H9 (cell line): ENCODE data around the gene CYP2D6. TPM values are rescaled to one million over a fixed set of nuclear protein-coding genes. Genes with fewer than 3 reads are reported as not detected.

Source experiments
- DNase-seq: peaks from one replicate; pipeline ENCODE4 v3.0.0-alpha.2; 2017
- H2AFZ ChIP-seq: one replicate; pipeline ENCODE4 v1.6.1; 2013; ENCODE audit warnings: mild to moderate bottlenecking, low read length, control low read depth, moderate library complexity
- H2AK5ac ChIP-seq: 2 replicates; pipeline ENCODE4 v1.6.1; 2013; ENCODE audit warnings: low read length, control low read depth, mixed read lengths; ENCODE audit not compliant: insufficient read length
- H2BK120ac ChIP-seq: one replicate; pipeline ENCODE4 v1.6.1; 2013; ENCODE audit warnings: low read depth, mild to moderate bottlenecking, low read length, control low read depth, inconsistent platforms; ENCODE audit not compliant: poor library complexity, severe bottlenecking
- H2BK12ac ChIP-seq: 2 replicates; pipeline ENCODE4 v1.6.1; 2013; ENCODE audit warnings: low read length, control low read depth, mixed read lengths, low read depth; ENCODE audit not compliant: insufficient read length
- H2BK15ac ChIP-seq: 2 replicates; pipeline ENCODE4 v1.6.1; 2013; ENCODE audit warnings: low read depth, low read length, control low read depth
- H2BK20ac ChIP-seq: one replicate; pipeline ENCODE4 v1.6.1; 2013; ENCODE audit warnings: low read depth, mild to moderate bottlenecking, low read length, control low read depth, inconsistent platforms; ENCODE audit not compliant: poor library complexity, severe bottlenecking
- H2BK5ac ChIP-seq: 2 replicates; pipeline ENCODE4 v1.6.1; 2013; ENCODE audit warnings: low read length, control low read depth, mixed read lengths; ENCODE audit not compliant: insufficient read length
- H3K14ac ChIP-seq: 2 replicates; pipeline ENCODE4 v1.6.1; 2013; ENCODE audit warnings: low read length, control low read depth; ENCODE audit not compliant: insufficient read depth
- H3K18ac ChIP-seq: 2 replicates; pipeline ENCODE4 v1.6.1; 2013; ENCODE audit warnings: low read depth, mild to moderate bottlenecking, mixed read lengths, low read length, control low read depth; ENCODE audit not compliant: insufficient read length
- H3K23ac ChIP-seq: 2 replicates; pipeline ENCODE4 v1.6.1; 2013; ENCODE audit warnings: low read length, control low read depth, mixed read lengths, low read depth; ENCODE audit not compliant: insufficient read length
- H3K23me2 ChIP-seq: 2 replicates; pipeline ENCODE4 v1.6.1; 2013; ENCODE audit warnings: low read depth, mild to moderate bottlenecking, mixed read lengths, low read length, control low read depth; ENCODE audit not compliant: insufficient read length, poor library complexity, severe bottlenecking
- H3K27ac ChIP-seq: 2 replicates; pipeline ENCODE4 v1.5.1; 2013; ENCODE audit warnings: low read length, control low read depth, mixed read lengths, low read depth; ENCODE audit not compliant: insufficient read length
- H3K27me3 ChIP-seq: 2 replicates; pipeline ENCODE4 v1.6.1; 2013; ENCODE audit warnings: low read length, control low read depth, inconsistent platforms; ENCODE audit not compliant: insufficient read depth
- H3K4ac ChIP-seq: 2 replicates; pipeline ENCODE4 v1.6.1; 2013; ENCODE audit warnings: low read depth, mild to moderate bottlenecking, control low read depth, inconsistent platforms, low read length, moderate library complexity
- H3K4me1 ChIP-seq: 2 replicates; pipeline ENCODE4 v1.6.1; 2013; ENCODE audit warnings: low read length, control low read depth, inconsistent platforms; ENCODE audit not compliant: insufficient read depth
- H3K4me2 ChIP-seq: 2 replicates; pipeline ENCODE4 v1.6.1; 2013; ENCODE audit warnings: low read length, control low read depth, mixed read lengths; ENCODE audit not compliant: insufficient read length, insufficient read depth
- H3K56ac ChIP-seq: 2 replicates; pipeline ENCODE4 v1.6.1; 2013; ENCODE audit warnings: low read depth, mild to moderate bottlenecking, mixed read lengths, low read length, control low read depth; ENCODE audit not compliant: insufficient read length
- H3K79me1 ChIP-seq: 2 replicates; pipeline ENCODE4 v1.6.1; 2013; ENCODE audit warnings: low read depth, mild to moderate bottlenecking, moderate library complexity, low read length, control low read depth, inconsistent platforms; ENCODE audit not compliant: insufficient read depth, poor library complexity, severe bottlenecking
- H3K79me2 ChIP-seq: 2 replicates; pipeline ENCODE4 v1.6.1; 2013; ENCODE audit warnings: low read length, control low read depth, inconsistent platforms; ENCODE audit not compliant: insufficient read depth
- H3K9ac ChIP-seq: 2 replicates; pipeline ENCODE4 v1.6.1; 2013; ENCODE audit warnings: low read length, control low read depth, mixed read lengths; ENCODE audit not compliant: insufficient read length; ENCODE audit errors: extremely low read depth
- H3K9me3 ChIP-seq: one replicate; pipeline ENCODE4 v1.6.1; 2013; ENCODE audit warnings: low read depth, low read length, inconsistent platforms; ENCODE audit not compliant: control insufficient read depth
- H3T11ph ChIP-seq: one replicate; pipeline ENCODE4 v1.6.1; 2013; ENCODE audit warnings: mild to moderate bottlenecking, low read length, control low read depth, inconsistent platforms
- H4K20me1 ChIP-seq: one replicate; pipeline ENCODE4 v1.6.1; 2013; ENCODE audit not compliant: control insufficient read depth, insufficient read length, insufficient read depth
- H4K5ac ChIP-seq: 2 replicates; pipeline ENCODE4 v1.6.1; 2013; ENCODE audit warnings: low read depth, mild to moderate bottlenecking, mixed read lengths, low read length, control low read depth; ENCODE audit not compliant: insufficient read length
- H4K8ac ChIP-seq: replicated peaks from 2 replicates; pipeline ENCODE4 v1.6.1; 2013; ENCODE audit warnings: low read length, control low read depth, mixed read lengths, low read depth; ENCODE audit not compliant: insufficient read length
- H4K91ac ChIP-seq: 2 replicates; pipeline ENCODE4 v1.6.1; 2013; ENCODE audit warnings: low read depth, mild to moderate bottlenecking, moderate library complexity, mixed read lengths, low read length, control low read depth; ENCODE audit not compliant: insufficient read length
- H3K27ac Mint-ChIP-seq, 3 experiments: 2 replicates in 2 of 3; 3 replicates in 1 of 3; pipeline ENCODE4 v1.8.0; 2020 to 2021; ENCODE audit warnings: mixed read lengths in 3 of 3, mild to moderate bottlenecking in 1 of 3, moderate library complexity in 1 of 3
- H3K27me3 Mint-ChIP-seq: 2 replicates; pipeline ENCODE4 v1.8.0; 2021; ENCODE audit warnings: low read depth, mild to moderate bottlenecking, moderate library complexity, mixed read lengths
- H3K36me3 Mint-ChIP-seq, 3 experiments: 2 replicates in 2 of 3; 3 replicates in 1 of 3; pipeline ENCODE4 v1.8.0; 2020 to 2021; ENCODE audit warnings: low read depth in 3 of 3, mixed read lengths in 3 of 3; ENCODE audit not compliant: insufficient read depth in 1 of 3
- H3K4me1 Mint-ChIP-seq, 2 experiments: 2 replicates each; pipeline ENCODE4 v1.8.0; 2020; ENCODE audit warnings: mixed read lengths in 2 of 2
- H3K4me3 Mint-ChIP-seq, 2 experiments: 2 replicates in 1 of 2; 3 replicates in 1 of 2; pipeline ENCODE4 v1.8.0; 2020 to 2021; ENCODE audit warnings: mild to moderate bottlenecking in 2 of 2, mixed read lengths in 2 of 2, moderate library complexity in 1 of 2
- H3K9me3 Mint-ChIP-seq, 2 experiments: 2 replicates in 1 of 2; 3 replicates in 1 of 2; pipeline ENCODE4 v1.8.0; 2020; ENCODE audit warnings: mild to moderate bottlenecking in 2 of 2, mixed read lengths in 2 of 2, moderate library complexity in 1 of 2
- WGBS: extraction: QIAGEN DNeasy Blood & Tissue Kit; methylation state at CpG from one replicate; pipeline ENCODE4 v1.1.7; 2013; ENCODE audit warnings: missing lambda C conversion rate, low lambda C conversion rate, mixed read lengths; ENCODE audit not compliant: insufficient read length; ENCODE audit errors: extremely low coverage; 5-methylcytosine and 5-hydroxymethylcytosine counted together
- total RNA-seq: library from RNA; stranded (reverse); gene quantifications from 2 replicates; pipeline ENCODE4 v1.2.1, GENCODE V29; 2021
- TF ChIP-seq, protein P1 (sequence below): fragments of 200-600 bp; sonication (generic); conservative IDR thresholded peaks from 3 replicates; pipeline ENCODE4 v1.8.0; 2021; ENCODE audit warnings: antibody characterized with exemption, mild to moderate bottlenecking

CYP2D6 gene
- total RNA-seq, 1 experiment from 2014 or later = 2.3 TPM

DNA sequence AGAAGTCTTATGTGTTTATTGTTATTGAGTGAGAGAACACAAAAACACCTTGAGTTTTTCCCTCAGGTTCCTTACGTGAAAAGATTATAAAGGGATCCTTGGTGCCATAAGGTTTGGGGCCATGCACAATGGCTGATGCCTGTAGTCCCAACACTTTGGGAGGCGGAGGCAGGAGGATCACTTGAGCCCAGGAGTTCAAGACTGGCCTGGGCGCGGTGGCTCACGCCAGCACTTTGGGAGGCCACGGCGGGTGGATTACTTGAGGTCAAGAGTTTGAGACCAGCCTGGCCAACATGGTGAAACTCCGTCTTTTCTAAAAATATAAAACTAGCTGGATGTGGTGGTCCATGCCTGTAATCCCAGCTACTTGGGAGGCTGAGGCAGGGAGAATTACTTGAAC is 45.7 kb downstream of the CYP2D6 start:
- no peak overlapping the region for H3K4me2 ChIP-seq
- H2AFZ ChIP-seq = no peak overlapping the region
- no peak overlapping the region for H3K56ac ChIP-seq
- no peak overlapping the region for H3K23ac ChIP-seq
- Mint-ChIP-seq H3K27me3 (no peaks in the 10 kb centered on the region), H3K27ac (no peak overlapping the region), H3K4me1 (peaks cover 6 to 13% of the 10 kb centered on the region in 2 experiments), H3K9me3 (peaks cover 6 to 8% of the 10 kb centered on the region in 2 experiments; a peak in 4 of 5 replicates), H3K4me3 (no peak overlapping the region), H3K36me3 (peaks cover 40 to 61% (median 55%) of the 10 kb centered on the region in 3 experiments)
- H3K14ac ChIP-seq = no peak overlapping the region
- no peak overlapping the region for H2BK15ac ChIP-seq
- H3K23me2 ChIP-seq = peaks cover 6% of the 10 kb centered on the region
- no peak for DNase-seq
- H3K79me1 ChIP-seq = peaks cover 3% of the 10 kb centered on the region
- H2AK5ac ChIP-seq = no peak overlapping the region
- H2BK5ac ChIP-seq = no peak overlapping the region
- H3K4ac ChIP-seq = no peak overlapping the region
- no peak overlapping the region for H4K5ac ChIP-seq
- H4K91ac ChIP-seq = no peak overlapping the region
- no peaks in the 10 kb centered on the region for H3K4me1 ChIP-seq
- no peak overlapping the region for H3K27ac ChIP-seq
- TF ChIP-seq, protein P1, sequence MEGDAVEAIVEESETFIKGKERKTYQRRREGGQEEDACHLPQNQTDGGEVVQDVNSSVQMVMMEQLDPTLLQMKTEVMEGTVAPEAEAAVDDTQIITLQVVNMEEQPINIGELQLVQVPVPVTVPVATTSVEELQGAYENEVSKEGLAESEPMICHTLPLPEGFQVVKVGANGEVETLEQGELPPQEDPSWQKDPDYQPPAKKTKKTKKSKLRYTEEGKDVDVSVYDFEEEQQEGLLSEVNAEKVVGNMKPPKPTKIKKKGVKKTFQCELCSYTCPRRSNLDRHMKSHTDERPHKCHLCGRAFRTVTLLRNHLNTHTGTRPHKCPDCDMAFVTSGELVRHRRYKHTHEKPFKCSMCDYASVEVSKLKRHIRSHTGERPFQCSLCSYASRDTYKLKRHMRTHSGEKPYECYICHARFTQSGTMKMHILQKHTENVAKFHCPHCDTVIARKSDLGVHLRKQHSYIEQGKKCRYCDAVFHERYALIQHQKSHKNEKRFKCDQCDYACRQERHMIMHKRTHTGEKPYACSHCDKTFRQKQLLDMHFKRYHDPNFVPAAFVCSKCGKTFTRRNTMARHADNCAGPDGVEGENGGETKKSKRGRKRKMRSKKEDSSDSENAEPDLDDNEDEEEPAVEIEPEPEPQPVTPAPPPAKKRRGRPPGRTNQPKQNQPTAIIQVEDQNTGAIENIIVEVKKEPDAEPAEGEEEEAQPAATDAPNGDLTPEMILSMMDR = no peak
- H3T11ph ChIP-seq = no peak overlapping the region
- H2BK20ac ChIP-seq = no peak overlapping the region
- H3K18ac ChIP-seq = no peak overlapping the region
- no peak overlapping the region for H2BK12ac ChIP-seq
- no CpG with 5 or more reads among the region's 8 CpGs for WGBS
- H2BK120ac ChIP-seq = no peak overlapping the region
- H3K9ac ChIP-seq = no peak overlapping the region
- no peaks in the 10 kb centered on the region; the same call in 1 of the 2 replicates for H3K79me2 ChIP-seq
- no peak overlapping the region for H4K8ac ChIP-seq
- no peaks in the 10 kb centered on the region for H3K9me3 ChIP-seq
- H4K20me1 ChIP-seq = no peaks in the 10 kb centered on the region
- no peaks in the 10 kb centered on the region for H3K27me3 ChIP-seq
